ENCODE results near the gene MAPK8IP3.

MAPK8IP3 gene

GRCh38 chr16:1766701-1767100 lies 60.7 kb downstream of the MAPK8IP3 start:
- peaks cover 55% of the 10 kb centered on the region for H3K36me3 ChIP-seq (ENCODE audit: control insufficient read depth, insufficient read depth, low read length)
- no peak for TF ChIP-seq CTCF (IDR thresholded peaks at IDR 0.05; ENCODE audit: insufficient read depth, low read length, poor library complexity, severe bottlenecking)
- no peaks in the 10 kb centered on the region for H3K27me3 ChIP-seq (replicated peaks; ENCODE audit: control insufficient read depth, insufficient read depth, low read length)
- H3K4me3 ChIP-seq (replicated peaks; ENCODE audit: low read depth, low read length): no peak overlapping the region
- no peak for DNase-seq (ENCODE audit: extremely low read depth, insufficient read length)

DNA sequence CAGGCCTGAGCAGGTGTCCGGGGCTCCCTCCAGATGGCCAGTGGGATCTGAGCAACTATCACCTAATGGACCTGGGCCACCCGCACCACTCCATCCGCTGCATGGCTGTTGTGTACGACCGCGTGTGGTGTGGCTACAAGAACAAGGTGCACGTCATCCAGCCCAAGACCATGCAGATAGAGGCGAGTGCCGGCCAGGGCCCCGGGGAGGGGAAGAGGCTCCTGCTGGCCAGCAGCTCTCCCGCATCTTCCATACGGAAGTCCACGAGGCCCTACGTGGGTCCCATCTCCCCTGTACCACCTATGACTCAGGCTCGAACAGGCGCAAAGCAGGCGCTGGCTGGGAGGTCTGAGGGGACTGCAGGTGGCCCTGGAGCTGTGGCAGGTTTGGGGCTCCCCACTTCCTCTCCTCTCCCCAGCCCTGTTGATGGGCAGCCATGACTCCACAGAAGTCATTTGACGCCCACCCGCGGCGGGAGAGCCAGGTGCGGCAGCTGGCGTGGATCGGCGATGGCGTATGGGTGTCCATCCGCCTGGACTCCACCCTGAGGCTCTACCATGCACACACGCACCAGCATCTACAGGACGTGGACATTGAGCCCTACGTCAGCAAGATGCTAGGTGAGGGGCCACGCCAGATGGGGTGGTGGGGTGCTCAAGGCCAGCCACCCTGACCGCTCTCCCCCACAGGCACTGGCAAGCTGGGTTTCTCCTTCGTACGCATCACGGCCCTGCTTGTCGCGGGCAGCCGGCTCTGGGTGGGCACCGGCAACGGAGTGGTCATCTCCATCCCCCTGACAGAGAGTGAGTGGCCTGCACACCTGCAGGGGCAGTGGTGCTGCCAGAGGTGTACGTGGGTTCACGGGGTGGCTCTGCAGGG lies 61.4 kb downstream of the MAPK8IP3 start:
- no peak for DNase-seq (ENCODE audit: extremely low read depth, insufficient read length)
- Histone ChIP-seq H3K36me3 (ENCODE audit: control insufficient read depth, insufficient read depth, low read length) (peaks cover 49% of the 10 kb centered on the region), H3K4me3 (replicated peaks; ENCODE audit: low read depth, low read length) (no peak overlapping the region), H3K27me3 (replicated peaks; ENCODE audit: control insufficient read depth, insufficient read depth, low read length) (no peaks in the 10 kb centered on the region)
- no peak for TF ChIP-seq CTCF (IDR thresholded peaks at IDR 0.05; ENCODE audit: insufficient read depth, low read length, poor library complexity, severe bottlenecking)

- Histone ChIP-seq H3K4me3 (replicated peaks; ENCODE audit: low read depth, low read length) (no peak overlapping the region), H3K27me3 (replicated peaks; ENCODE audit: control insufficient read depth, insufficient read depth, low read length) (no peaks in the 10 kb centered on the region), H3K36me3 (ENCODE audit: control insufficient read depth, insufficient read depth, low read length) (peaks cover 45% of the 10 kb centered on the region)
- TF ChIP-seq CTCF (IDR thresholded peaks at IDR 0.05; ENCODE audit: insufficient read depth, low read length, poor library complexity, severe bottlenecking): no peak
- no peak for DNase-seq (ENCODE audit: extremely low read depth, insufficient read length)
Measured at GRCh38 chr16:1768061-1768766, 62.2 kb downstream of the MAPK8IP3 start.

DNA sequence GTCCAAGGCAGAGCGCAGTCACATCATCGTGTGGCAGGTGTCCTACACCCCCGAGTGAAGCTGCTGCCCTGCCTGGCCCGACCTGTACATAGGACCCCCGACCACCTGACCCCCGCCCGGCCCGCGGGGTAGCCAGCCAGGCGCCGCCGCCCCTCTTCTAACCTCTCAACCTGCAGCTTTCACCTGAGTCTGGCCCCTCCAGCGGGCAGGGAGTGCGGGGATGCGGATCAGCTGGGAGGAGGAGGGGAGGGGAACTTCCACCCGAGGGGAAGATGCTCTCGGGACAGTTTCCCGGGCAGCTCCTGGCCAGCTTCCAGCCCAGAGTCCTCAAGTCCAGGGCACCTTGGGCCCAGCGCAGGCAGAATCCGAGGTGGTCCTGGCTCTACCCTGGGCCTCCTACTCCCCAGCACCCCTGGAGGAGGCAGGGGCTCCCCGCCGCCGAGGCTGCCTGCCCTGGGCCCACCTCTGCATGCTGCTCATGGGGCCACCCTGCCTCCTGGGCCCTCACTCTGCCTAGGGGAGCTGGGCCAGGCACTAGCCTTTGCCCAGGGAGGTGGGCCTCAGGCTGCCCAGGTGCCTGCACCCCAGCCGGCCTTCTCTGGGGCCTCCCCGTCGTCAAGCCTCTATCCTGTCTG lies 62.9 kb downstream of the MAPK8IP3 start:
- Histone ChIP-seq H3K27me3 (replicated peaks; ENCODE audit: control insufficient read depth, insufficient read depth, low read length) (no peaks in the 10 kb centered on the region), H3K36me3 (ENCODE audit: control insufficient read depth, insufficient read depth, low read length) (peaks cover 44% of the 10 kb centered on the region), H3K4me3 (replicated peaks; ENCODE audit: low read depth, low read length) (no peak overlapping the region)
- no peak for DNase-seq (ENCODE audit: extremely low read depth, insufficient read length)
- no peak for TF ChIP-seq CTCF (IDR thresholded peaks at IDR 0.05; ENCODE audit: insufficient read depth, low read length, poor library complexity, severe bottlenecking)

- Histone ChIP-seq H3K4me3 (replicated peaks; ENCODE audit: low read depth, low read length) (peak overlapping the region; percentile 84), H3K36me3 (ENCODE audit: control insufficient read depth, insufficient read depth, low read length) (peaks cover 38% of the 10 kb centered on the region), H3K27me3 (replicated peaks; ENCODE audit: control insufficient read depth, insufficient read depth, low read length) (no peaks in the 10 kb centered on the region)
- DNase-seq (ENCODE audit: extremely low read depth, insufficient read length): no peak
- no peak for TF ChIP-seq CTCF (IDR thresholded peaks at IDR 0.05; ENCODE audit: insufficient read depth, low read length, poor library complexity, severe bottlenecking)
Measured at GRCh38 chr16:1769402-1770300, 63.7 kb downstream of the MAPK8IP3 start.

All from GM06990 (cell line).